ENCODE data around the gene TSPO.

Gene TSPO

GRCh38 chr22:43179146-43179910 is 28.0 kb downstream of the TSPO start:
- Histone ChIP-seq H3K27ac (ENCODE audit: low read depth, low read length, poor library complexity, severe bottlenecking) (no peak overlapping the region), H4K20me1 (ENCODE audit: insufficient read depth, low read length) (no peaks in the 10 kb centered on the region), H3F3A (ENCODE audit: insufficient read depth, low read length) (no peaks in the 10 kb centered on the region), H2AFZ (ENCODE audit: low read length) (no peak overlapping the region), H3K4me3 (ENCODE audit: low read depth, low read length, poor library complexity, severe bottlenecking) (no peak overlapping the region), H3K4me1 (ENCODE audit: insufficient read depth, low read length, severe bottlenecking) (no peaks in the 10 kb centered on the region), H3K79me2 (ENCODE audit: insufficient read depth, low read length) (no peaks in the 10 kb centered on the region), H3K36me3 (ENCODE audit: insufficient read depth, low read length) (peaks cover 88% of the 10 kb centered on the region), H3K9me2 (ENCODE audit: low read depth, low read length) (no peaks in the 10 kb centered on the region), H3K4me2 (ENCODE audit: low read length) (no peak overlapping the region), H3K27me3 (ENCODE audit: insufficient read depth, low read length) (no peaks in the 10 kb centered on the region), H3K9ac (ENCODE audit: low read length) (no peak overlapping the region), H3K9me3 (ENCODE audit: low read length) (no peaks in the 10 kb centered on the region)
- TF ChIP-seq EZH2 (IDR thresholded peaks at IDR 0.05; ENCODE audit: borderline replicate concordance, low read length): no peak
- TF ChIP-seq, protein P1, sequence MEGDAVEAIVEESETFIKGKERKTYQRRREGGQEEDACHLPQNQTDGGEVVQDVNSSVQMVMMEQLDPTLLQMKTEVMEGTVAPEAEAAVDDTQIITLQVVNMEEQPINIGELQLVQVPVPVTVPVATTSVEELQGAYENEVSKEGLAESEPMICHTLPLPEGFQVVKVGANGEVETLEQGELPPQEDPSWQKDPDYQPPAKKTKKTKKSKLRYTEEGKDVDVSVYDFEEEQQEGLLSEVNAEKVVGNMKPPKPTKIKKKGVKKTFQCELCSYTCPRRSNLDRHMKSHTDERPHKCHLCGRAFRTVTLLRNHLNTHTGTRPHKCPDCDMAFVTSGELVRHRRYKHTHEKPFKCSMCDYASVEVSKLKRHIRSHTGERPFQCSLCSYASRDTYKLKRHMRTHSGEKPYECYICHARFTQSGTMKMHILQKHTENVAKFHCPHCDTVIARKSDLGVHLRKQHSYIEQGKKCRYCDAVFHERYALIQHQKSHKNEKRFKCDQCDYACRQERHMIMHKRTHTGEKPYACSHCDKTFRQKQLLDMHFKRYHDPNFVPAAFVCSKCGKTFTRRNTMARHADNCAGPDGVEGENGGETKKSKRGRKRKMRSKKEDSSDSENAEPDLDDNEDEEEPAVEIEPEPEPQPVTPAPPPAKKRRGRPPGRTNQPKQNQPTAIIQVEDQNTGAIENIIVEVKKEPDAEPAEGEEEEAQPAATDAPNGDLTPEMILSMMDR (IDR thresholded peaks at IDR 0.05; ENCODE audit: low read length): no peak

DNA sequence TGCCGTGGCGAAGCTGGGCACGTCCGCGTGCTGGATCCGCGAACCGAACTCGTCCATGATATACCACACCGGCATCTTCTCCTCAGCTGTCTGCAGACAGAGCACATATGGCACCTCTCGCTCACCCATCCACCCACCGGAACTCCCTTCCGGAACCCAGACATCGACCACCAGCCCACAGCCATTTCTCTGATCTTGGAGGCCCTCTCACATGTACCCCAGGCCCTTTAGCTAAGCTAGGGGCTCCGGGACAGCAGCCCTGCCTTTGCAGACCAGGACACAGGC is 28.5 kb downstream of the TSPO start:
- Histone ChIP-seq H3K9me2 (ENCODE audit: low read depth, low read length) (no peaks in the 10 kb centered on the region), H3K79me2 (ENCODE audit: insufficient read depth, low read length) (no peaks in the 10 kb centered on the region), H3K36me3 (ENCODE audit: insufficient read depth, low read length) (peaks cover 83% of the 10 kb centered on the region), H2AFZ (ENCODE audit: low read length) (no peak overlapping the region), H4K20me1 (ENCODE audit: insufficient read depth, low read length) (no peaks in the 10 kb centered on the region), H3K27ac (ENCODE audit: low read depth, low read length, poor library complexity, severe bottlenecking) (no peak overlapping the region), H3K27me3 (ENCODE audit: insufficient read depth, low read length) (no peaks in the 10 kb centered on the region), H3K4me2 (ENCODE audit: low read length) (no peak overlapping the region), H3K4me3 (ENCODE audit: low read depth, low read length, poor library complexity, severe bottlenecking) (no peak overlapping the region), H3K9ac (ENCODE audit: low read length) (no peak overlapping the region), H3K9me3 (ENCODE audit: low read length) (no peaks in the 10 kb centered on the region), H3K4me1 (ENCODE audit: insufficient read depth, low read length, severe bottlenecking) (no peaks in the 10 kb centered on the region), H3F3A (ENCODE audit: insufficient read depth, low read length) (no peaks in the 10 kb centered on the region)
- TF ChIP-seq EZH2 (IDR thresholded peaks at IDR 0.05; ENCODE audit: borderline replicate concordance, low read length): no peak
- TF ChIP-seq, protein P1 (IDR thresholded peaks at IDR 0.05; ENCODE audit: low read length): no peak

DNA sequence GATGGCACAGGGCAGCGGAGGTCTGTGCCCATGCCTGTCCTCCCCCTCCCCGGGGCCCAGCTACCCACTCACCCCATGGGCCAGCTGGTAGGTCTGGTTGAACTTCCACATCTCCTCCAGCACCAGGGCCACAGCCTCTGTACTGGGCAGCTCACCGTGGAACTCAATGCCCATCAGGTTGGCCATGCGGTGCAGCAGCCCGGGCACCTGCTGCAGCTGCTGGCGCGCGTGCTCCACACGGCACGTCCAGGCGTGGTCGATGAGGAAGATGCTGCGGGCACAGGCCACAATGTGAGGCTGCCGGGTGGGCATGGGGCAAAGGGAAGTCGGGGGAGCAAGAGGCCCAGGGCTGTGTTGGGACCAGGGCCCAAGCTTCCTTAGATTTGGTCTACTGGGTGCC is 29.3 kb downstream of the TSPO start:
- Histone ChIP-seq H3K9me3 (ENCODE audit: low read length) (no peaks in the 10 kb centered on the region), H3K79me2 (ENCODE audit: insufficient read depth, low read length) (peaks cover 2% of the 10 kb centered on the region), H3K4me1 (ENCODE audit: insufficient read depth, low read length, severe bottlenecking) (peaks cover 5% of the 10 kb centered on the region), H3K4me2 (ENCODE audit: low read length) (no peak overlapping the region), H3K9ac (ENCODE audit: low read length) (no peak overlapping the region), H3K4me3 (ENCODE audit: low read depth, low read length, poor library complexity, severe bottlenecking) (no peak overlapping the region), H2AFZ (ENCODE audit: low read length) (no peak overlapping the region), H3F3A (ENCODE audit: insufficient read depth, low read length) (no peaks in the 10 kb centered on the region), H3K36me3 (ENCODE audit: insufficient read depth, low read length) (peaks cover 81% of the 10 kb centered on the region), H3K9me2 (ENCODE audit: low read depth, low read length) (no peaks in the 10 kb centered on the region), H4K20me1 (ENCODE audit: insufficient read depth, low read length) (no peaks in the 10 kb centered on the region), H3K27me3 (ENCODE audit: insufficient read depth, low read length) (no peaks in the 10 kb centered on the region), H3K27ac (ENCODE audit: low read depth, low read length, poor library complexity, severe bottlenecking) (no peak overlapping the region)
- TF ChIP-seq EZH2 (IDR thresholded peaks at IDR 0.05; ENCODE audit: borderline replicate concordance, low read length): no peak

Measured in OCI-LY1 (cell line).